ENCODE results near the gene C11orf91. TPM values are rescaled to one million over a fixed set of nuclear protein-coding genes. Genes with fewer than 3 reads are reported as not detected.

Gene C11orf91
- total RNA-seq, 1 experiment from 2014 or later, result not detected

DNA sequence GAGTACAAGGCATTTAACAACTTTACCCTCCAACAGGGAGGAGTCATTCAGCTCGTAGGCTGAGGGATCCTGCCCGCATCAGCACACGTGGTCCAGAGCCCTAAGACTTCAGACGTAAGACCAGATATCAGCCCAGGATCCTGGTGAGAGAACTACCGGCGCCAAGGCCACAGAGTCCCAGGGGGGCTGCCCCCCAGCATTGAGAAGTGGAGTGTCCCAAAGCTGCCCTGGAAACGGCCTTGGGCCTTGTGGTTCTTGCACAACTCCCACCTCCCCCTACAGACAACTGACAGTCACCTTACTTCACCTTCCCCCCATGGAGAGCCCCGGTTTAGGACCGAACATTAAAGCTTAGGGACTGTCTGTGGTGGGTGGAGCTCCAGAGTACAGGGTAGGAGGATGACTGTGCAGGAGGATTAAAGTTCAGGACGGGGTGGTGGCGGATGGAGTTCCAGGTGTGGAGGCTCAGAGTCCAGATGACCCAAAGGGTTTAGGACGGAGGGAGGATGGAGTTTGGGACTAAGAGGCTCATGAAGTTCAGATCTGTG is 1.0 kb downstream of the C11orf91 start:
- ChIA-PET POLR2A (ENCODE audit: low non-redundant PET) (no interaction called here), CTCF (interaction anchor here (0.6 to 0.9 kb wide), 2 partner anchors 43 to 298 kb away, joined by 4 to 5 read pairs; no protein-coding TSS in a partner anchor)
- Histone ChIP-seq H3K4me1 (ENCODE audit: insufficient read depth, low read length, poor library complexity, severe bottlenecking) (peaks cover 51% of the 10 kb centered on the region), H3K9me3 (ENCODE audit: low read depth, low read length, poor library complexity, severe bottlenecking) (no peaks in the 10 kb centered on the region), H3K27ac (ENCODE audit: low read depth, low read length, poor library complexity, severe bottlenecking) (no peak overlapping the region), H3K27me3 (replicated peaks; ENCODE audit: insufficient read depth, low read depth, low read length, poor library complexity) (no peaks in the 10 kb centered on the region), H3K4me3 (ENCODE audit: low read depth, low read length, poor library complexity, severe bottlenecking) (no peak overlapping the region), H3K36me3 (ENCODE audit: insufficient read depth, low read length, poor library complexity, severe bottlenecking) (no peaks in the 10 kb centered on the region)
- no peak for DNase-seq (ENCODE audit: low spot score)
- no TSS peak for BruUV-seq (replicated peaks)
- intact Hi-C loops (cut with micrococcal nuclease; ENCODE audit: unreplicated experiment), result loop anchor here (5.0 kb wide), 1 partner anchor 128 kb away; no protein-coding TSS in a partner anchor
- TF ChIP-seq, protein P1, sequence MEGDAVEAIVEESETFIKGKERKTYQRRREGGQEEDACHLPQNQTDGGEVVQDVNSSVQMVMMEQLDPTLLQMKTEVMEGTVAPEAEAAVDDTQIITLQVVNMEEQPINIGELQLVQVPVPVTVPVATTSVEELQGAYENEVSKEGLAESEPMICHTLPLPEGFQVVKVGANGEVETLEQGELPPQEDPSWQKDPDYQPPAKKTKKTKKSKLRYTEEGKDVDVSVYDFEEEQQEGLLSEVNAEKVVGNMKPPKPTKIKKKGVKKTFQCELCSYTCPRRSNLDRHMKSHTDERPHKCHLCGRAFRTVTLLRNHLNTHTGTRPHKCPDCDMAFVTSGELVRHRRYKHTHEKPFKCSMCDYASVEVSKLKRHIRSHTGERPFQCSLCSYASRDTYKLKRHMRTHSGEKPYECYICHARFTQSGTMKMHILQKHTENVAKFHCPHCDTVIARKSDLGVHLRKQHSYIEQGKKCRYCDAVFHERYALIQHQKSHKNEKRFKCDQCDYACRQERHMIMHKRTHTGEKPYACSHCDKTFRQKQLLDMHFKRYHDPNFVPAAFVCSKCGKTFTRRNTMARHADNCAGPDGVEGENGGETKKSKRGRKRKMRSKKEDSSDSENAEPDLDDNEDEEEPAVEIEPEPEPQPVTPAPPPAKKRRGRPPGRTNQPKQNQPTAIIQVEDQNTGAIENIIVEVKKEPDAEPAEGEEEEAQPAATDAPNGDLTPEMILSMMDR (conservative IDR thresholded peaks at IDR 0.05; ENCODE audit: low read depth, low read length), result no peak
- TF ChIP-seq EZH2 (IDR thresholded peaks at IDR 0.05; ENCODE audit: borderline replicate concordance, low read depth, low read length, poor library complexity, severe bottlenecking), result no peak

DNA sequence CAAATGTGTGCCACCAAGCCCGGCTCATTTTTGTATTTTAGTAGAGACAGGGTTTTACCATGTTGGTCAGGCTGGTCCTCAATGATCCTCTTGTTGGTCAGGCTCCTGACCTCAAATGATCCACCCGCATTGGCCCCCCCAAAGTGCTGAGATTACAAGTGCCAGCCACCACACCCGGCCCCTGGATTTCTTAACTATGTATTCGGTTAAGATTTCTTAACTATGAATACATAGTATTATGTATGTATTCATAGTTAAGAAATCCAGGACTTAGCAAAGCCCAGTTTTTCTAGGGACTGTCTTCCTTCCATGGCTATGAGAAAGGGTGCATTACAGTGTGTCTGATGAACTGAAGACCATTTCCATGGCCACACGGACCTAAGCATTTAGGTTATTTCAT is 1.7 kb downstream of the C11orf91 start:
- no peak for TF ChIP-seq EZH2 (IDR thresholded peaks at IDR 0.05; ENCODE audit: borderline replicate concordance, low read depth, low read length, poor library complexity, severe bottlenecking)
- TF ChIP-seq, protein P1 (conservative IDR thresholded peaks at IDR 0.05; ENCODE audit: low read depth, low read length), result no peak
- POLR2A ChIA-PET (ENCODE audit: low non-redundant PET), result no interaction called here
- Histone ChIP-seq H3K4me1 (ENCODE audit: insufficient read depth, low read length, poor library complexity, severe bottlenecking) (peaks cover 54% of the 10 kb centered on the region), H3K9me3 (ENCODE audit: low read depth, low read length, poor library complexity, severe bottlenecking) (no peaks in the 10 kb centered on the region), H3K27ac (ENCODE audit: low read depth, low read length, poor library complexity, severe bottlenecking) (no peak overlapping the region), H3K27me3 (replicated peaks; ENCODE audit: insufficient read depth, low read depth, low read length, poor library complexity) (no peaks in the 10 kb centered on the region), H3K4me3 (ENCODE audit: low read depth, low read length, poor library complexity, severe bottlenecking) (no peak overlapping the region), H3K36me3 (ENCODE audit: insufficient read depth, low read length, poor library complexity, severe bottlenecking) (no peaks in the 10 kb centered on the region)
- intact Hi-C loops (cut with micrococcal nuclease; ENCODE audit: unreplicated experiment), result no loop called here
- CTCF ChIA-PET, result no interaction called here
- DNase-seq (ENCODE audit: low spot score), result no peak
- no TSS peak for BruUV-seq (replicated peaks)

DNA sequence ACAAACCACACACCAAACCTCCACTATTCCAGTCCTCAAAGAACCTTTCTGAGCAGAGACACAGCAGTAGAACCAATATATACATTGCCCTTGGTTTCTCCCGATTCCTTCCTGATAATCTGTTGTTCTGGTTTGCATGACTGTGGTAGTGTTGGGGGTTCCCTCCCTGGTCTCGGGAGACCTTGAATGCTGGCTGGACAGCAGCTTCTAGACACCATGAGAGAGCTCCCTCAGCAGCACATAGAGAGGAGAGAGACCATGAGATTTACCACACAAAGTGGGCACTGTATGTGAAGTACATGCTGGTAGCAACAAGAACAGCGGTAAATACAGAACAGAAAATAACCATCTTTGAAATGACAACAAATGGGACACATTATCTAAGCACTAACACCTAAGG is 2.6 kb downstream of the C11orf91 start:
- H3K27ac ChIP-seq (ENCODE audit: low read depth, low read length, poor library complexity, severe bottlenecking), result no peak overlapping the region
- POLR2A ChIA-PET (ENCODE audit: low non-redundant PET), result no interaction called here
- peaks cover 63% of the 10 kb centered on the region for H3K4me1 ChIP-seq (ENCODE audit: insufficient read depth, low read length, poor library complexity, severe bottlenecking)
- no peak for DNase-seq (ENCODE audit: low spot score)
- H3K36me3 ChIP-seq (ENCODE audit: insufficient read depth, low read length, poor library complexity, severe bottlenecking), result no peaks in the 10 kb centered on the region
- intact Hi-C loops (cut with micrococcal nuclease; ENCODE audit: unreplicated experiment), result no loop called here
- BruUV-seq (replicated peaks), result no TSS peak
- TF ChIP-seq, protein P1 (conservative IDR thresholded peaks at IDR 0.05; ENCODE audit: low read depth, low read length), result no peak
- TF ChIP-seq EZH2 (IDR thresholded peaks at IDR 0.05; ENCODE audit: borderline replicate concordance, low read depth, low read length, poor library complexity, severe bottlenecking), result no peak
- H3K27me3 ChIP-seq (replicated peaks; ENCODE audit: insufficient read depth, low read depth, low read length, poor library complexity), result no peaks in the 10 kb centered on the region
- no peaks in the 10 kb centered on the region for H3K9me3 ChIP-seq (ENCODE audit: low read depth, low read length, poor library complexity, severe bottlenecking)
- CTCF ChIA-PET, result no interaction called here
- no peak overlapping the region for H3K4me3 ChIP-seq (ENCODE audit: low read depth, low read length, poor library complexity, severe bottlenecking)
